ENCODE data around the gene ANKRD61. TPM values are rescaled to one million over a fixed set of nuclear protein-coding genes. Genes with fewer than 3 reads are reported as not detected.
"Not testable (repeated sequence)": the region's sequence is repeated elsewhere in the genome, so short reads cannot be mapped to it uniquely, and the experiment has no call there.

The ANKRD61 gene
- total RNA-seq, 6 experiments from 2014 or later: 0.26 TPM; not detected in 5

DNA sequence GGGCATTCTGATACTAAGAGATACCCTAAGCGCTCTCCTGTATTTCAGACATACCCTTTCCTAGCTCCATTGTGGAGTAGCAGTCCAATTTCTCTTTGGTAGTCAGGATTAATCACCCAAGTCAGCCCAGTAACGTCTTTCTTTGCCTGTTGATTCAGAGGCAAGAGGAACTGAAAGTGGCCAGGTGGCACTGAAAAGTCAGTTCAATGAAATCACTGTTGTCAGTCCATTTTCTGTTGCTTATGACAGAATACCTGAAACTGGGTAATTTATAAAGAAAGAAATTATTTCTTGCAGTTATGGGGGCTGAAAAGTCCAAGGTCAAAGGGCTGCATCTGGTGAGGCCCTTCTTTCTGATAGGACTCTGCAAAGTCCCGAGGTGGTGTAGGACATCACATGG is 40.2 kb downstream of the ANKRD61 start:
- intact Hi-C loops (cut with DNase I): no loop called here
- WGBS (ENCODE audit: insufficient coverage, low coverage, low lambda C conversion rate, missing lambda C conversion rate): 79% methylated on average over 3 of the region's 3 CpGs
- TF ChIP-seq POLR2A (IDR thresholded peaks at IDR 0.05) (no peak), CTCF (IDR thresholded peaks at IDR 0.05) (no peak)
- Histone ChIP-seq H3K4me3 (no peak overlapping the region), H3K4me1 (no peaks in the 10 kb centered on the region), H3K27me3 (no peaks in the 10 kb centered on the region), H3K27ac (no peak overlapping the region), H3K36me3 (no peaks in the 10 kb centered on the region), H3K9me3 (no peaks in the 10 kb centered on the region)
- ATAC-seq (no peak), DNase-seq (no peak)

- Histone ChIP-seq H3K4me1 (no peaks in the 10 kb centered on the region), H3K27ac (no peak overlapping the region), H3K4me3 (no peak overlapping the region), H3K36me3 (no peaks in the 10 kb centered on the region), H3K27me3 (no peaks in the 10 kb centered on the region), H3K9me3 (no peaks in the 10 kb centered on the region)
- 53% methylated on average over 9 of the region's 9 CpGs for WGBS (ENCODE audit: insufficient coverage, low coverage, low lambda C conversion rate, missing lambda C conversion rate)
- intact Hi-C loops (cut with DNase I): no loop called here
- ATAC-seq: no peak
- no peak for DNase-seq
- TF ChIP-seq CTCF (IDR thresholded peaks at IDR 0.05) (no peak), POLR2A (IDR thresholded peaks at IDR 0.05) (no peak)
Measured at GRCh38 chr7:6074612-6075380, 43.6 kb downstream of the ANKRD61 start.

DNA sequence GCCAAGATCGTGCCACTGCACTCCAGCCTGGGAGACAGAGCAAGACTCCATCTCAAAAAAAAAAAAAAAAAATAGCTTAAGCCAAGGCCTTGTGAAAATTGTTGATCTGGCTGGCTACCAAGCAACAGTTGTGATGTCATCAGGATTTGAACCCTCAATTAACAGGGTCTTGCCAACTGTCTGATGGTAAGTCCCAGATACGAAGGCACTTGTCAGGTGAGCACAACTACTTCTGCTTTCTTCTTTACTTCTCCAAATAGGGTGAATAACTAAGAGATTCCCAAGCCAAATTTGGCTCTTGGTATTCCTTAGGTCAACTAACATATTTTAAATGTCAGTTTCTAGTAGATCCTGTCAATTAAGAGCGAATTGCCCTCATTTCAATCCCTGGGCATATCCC is 47.4 kb downstream of the ANKRD61 start:
- Histone ChIP-seq H3K9me3 (no peaks in the 10 kb centered on the region), H3K4me1 (peaks cover 0 to 3% (median 0%) of the 10 kb centered on the region in 4 donors), H3K27me3 (no peaks in the 10 kb centered on the region), H3K36me3 (no peaks in the 10 kb centered on the region), H3K4me3 (no peak overlapping the region), H3K27ac (no peak overlapping the region)
- no peak for DNase-seq
- no peak for ATAC-seq
- no peak for TF ChIP-seq CTCF (IDR thresholded peaks at IDR 0.05)
- no peak for TF ChIP-seq POLR2A (IDR thresholded peaks at IDR 0.05)
- intact Hi-C loops (cut with DNase I): no loop called here
- WGBS (ENCODE audit: insufficient coverage, low coverage, low lambda C conversion rate, missing lambda C conversion rate): 80% methylated on average over 2 of the region's 3 CpGs

- H3K4me1 ChIP-seq; ATAC-seq; intact Hi-C loops (cut with DNase I); DNase-seq; H3K27me3 ChIP-seq; H3K36me3 ChIP-seq; H3K27ac ChIP-seq; H3K9me3 ChIP-seq; H3K4me3 ChIP-seq: not testable (repeated sequence)
- WGBS (ENCODE audit: insufficient coverage, low coverage, low lambda C conversion rate, missing lambda C conversion rate): 97% methylated on average over 5 of the region's 6 CpGs
Measured at GRCh38 chr7:6083047-6083446, 51.9 kb downstream of the ANKRD61 start.

Small RNA genes lying within 50 kb of the gene (small RNA-seq; reads per million reads assigned to genes)
- gene RF00019 (0 reads per million in 2 experiments), gene RNU6-218P (0 reads per million in 2 experiments), gene SNORA80D (0.78 to 0.97 reads per million in 2 experiments)

Other genes starting within 250 kb of the ANKRD61 start
- gene RNF216, start 249.7 kb upstream of the ANKRD61 start, total RNA-seq: 10 to 100 TPM; 11.1 to 15.0 (median 12.7) TPM
- gene OCM, start 150.6 kb upstream of the ANKRD61 start, total RNA-seq: not detected
- gene CCZ1, start 132.6 kb upstream of the ANKRD61 start, total RNA-seq: 10 to 100 TPM; 18.8 to 35.5 (median 26.6) TPM
- gene RSPH10B, start 60.7 kb upstream of the ANKRD61 start, total RNA-seq: under 1 TPM in 3 of 6 experiments, not detected in 3; 0.19 to 0.92 (median 0.47) TPM
- 1 to 10 TPM; 3.9 to 6.8 (median 5.8) TPM for gene PMS2, start 22.3 kb upstream of the ANKRD61 start, total RNA-seq
- 10 to 100 TPM; 20.2 to 53.6 (median 24.6) TPM for gene AIMP2, start 22.1 kb upstream of the ANKRD61 start, total RNA-seq
- 100 to 1,000 TPM in 2 of 6 experiments, 10 to 100 TPM in 4; 69.3 to 271 (median 72.8) TPM for gene EIF2AK1, start 27.8 kb downstream of the ANKRD61 start, total RNA-seq
- gene USP42, start 73.6 kb downstream of the ANKRD61 start, total RNA-seq: 1 to 10 TPM; 3.1 to 4.5 (median 4.2) TPM
- gene CYTH3, start 241.2 kb downstream of the ANKRD61 start, total RNA-seq: 1 to 10 TPM; 2.7 to 6.6 (median 4.1) TPM